Stimulated activated memory B cell treated with anti-CD40 and anti-IgM and Interleukin-4, amounts not matched to agents 10 μg/mL and 1 μg/mL and 100 μg/mL, for 72 hours (primary cell): Measurements from ENCODE around the gene SMYD3.
"Not testable (repeated sequence)": the region's sequence is repeated elsewhere in the genome, so short reads cannot be mapped to it uniquely, and the experiment has no call there.

Experiments
- ATAC-seq: fragments of 150-1000 bp; cut with Tn5 transposase; 2 replicates; pipeline ENCODE4 v1.10.0; 2021
- H3K27ac Mint-ChIP-seq: one replicate; pipeline ENCODE4 v1.8.0; 2022; ENCODE audit warnings: mild to moderate bottlenecking, mixed read lengths
- H3K27me3 Mint-ChIP-seq: one replicate; pipeline ENCODE4 v1.8.0; 2022; ENCODE audit warnings: mixed read lengths
- H3K36me3 Mint-ChIP-seq: one replicate; pipeline ENCODE4 v1.8.0; 2022; ENCODE audit warnings: mixed read lengths
- H3K4me1 Mint-ChIP-seq: one replicate; pipeline ENCODE4 v1.8.0; 2022; ENCODE audit warnings: mixed read lengths
- H3K4me3 Mint-ChIP-seq: one replicate; pipeline ENCODE4 v1.8.0; 2022; ENCODE audit warnings: mild to moderate bottlenecking, moderate library complexity, mixed read lengths
- H3K9me3 Mint-ChIP-seq: one replicate; pipeline ENCODE4 v1.8.0; 2022; ENCODE audit warnings: mixed read lengths

The SMYD3 gene

GRCh38 chr1:246343251-246343650 lies 163.8 kb downstream of the SMYD3 start:
- no peaks in the 10 kb centered on the region for H3K27me3 Mint-ChIP-seq

GRCh38 chr1:246338546-246338945 lies 168.5 kb downstream of the SMYD3 start:
- H3K27ac Mint-ChIP-seq, result no peak overlapping the region
- no peaks in the 10 kb centered on the region for H3K27me3 Mint-ChIP-seq
- no peak overlapping the region for H3K4me3 Mint-ChIP-seq
- peaks cover 10% of the 10 kb centered on the region for H3K36me3 Mint-ChIP-seq
- ATAC-seq, result no peak
- H3K9me3 Mint-ChIP-seq, result no peaks in the 10 kb centered on the region
- peaks cover 15% of the 10 kb centered on the region for H3K4me1 Mint-ChIP-seq

More at GRCh38 chr1:246343251-246343650, 163.8 kb downstream of the SMYD3 start:
- no peak for ATAC-seq
- H3K4me1 Mint-ChIP-seq, result peaks cover 6% of the 10 kb centered on the region
- peaks cover 2% of the 10 kb centered on the region for H3K9me3 Mint-ChIP-seq
- H3K27ac Mint-ChIP-seq, result no peak overlapping the region
- no peak overlapping the region for H3K4me3 Mint-ChIP-seq
- peaks cover 34% of the 10 kb centered on the region for H3K36me3 Mint-ChIP-seq

- Mint-ChIP-seq H3K4me1 (peaks cover 15% of the 10 kb centered on the region), H3K9me3 (no peaks in the 10 kb centered on the region), H3K4me3 (no peak overlapping the region), H3K36me3 (peaks cover 15% of the 10 kb centered on the region), H3K27me3 (no peaks in the 10 kb centered on the region), H3K27ac (no peak overlapping the region)
- ATAC-seq, result no peak
These were observed 169.0 kb downstream of the SMYD3 start for GRCh38 chr1:246338098-246338497.

- Mint-ChIP-seq H3K36me3 (peaks cover 37% of the 10 kb centered on the region), H3K9me3 (no peaks in the 10 kb centered on the region), H3K27ac (no peak overlapping the region), H3K4me3 (no peak overlapping the region), H3K27me3 (no peaks in the 10 kb centered on the region), H3K4me1 (peaks cover 37% of the 10 kb centered on the region)
- ATAC-seq, result no peak
These were observed 171.9 kb downstream of the SMYD3 start for GRCh38 chr1:246335151-246335550.

DNA sequence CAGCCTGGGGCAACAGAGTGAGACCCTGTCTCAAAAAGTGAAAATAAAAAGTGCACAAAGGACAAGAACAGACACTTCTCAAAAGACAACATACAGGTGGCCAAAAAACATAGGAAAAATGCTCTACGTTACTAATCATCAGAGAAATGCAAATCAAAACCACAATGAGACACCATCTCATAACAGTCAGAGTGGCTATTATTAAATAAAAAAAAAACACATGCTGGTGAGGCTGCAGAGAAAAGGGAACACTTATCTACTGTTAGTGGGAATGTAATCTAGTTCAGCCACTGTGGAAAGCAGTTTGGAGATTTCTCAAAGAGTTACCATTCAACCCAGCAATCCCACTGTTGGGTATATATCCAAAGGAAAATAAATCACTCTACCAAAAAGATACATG lies 173.2 kb downstream of the SMYD3 start:
- no peak overlapping the region for H3K27ac Mint-ChIP-seq
- no peaks in the 10 kb centered on the region for H3K9me3 Mint-ChIP-seq
- no peaks in the 10 kb centered on the region for H3K27me3 Mint-ChIP-seq
- ATAC-seq, result no peak
- no peak overlapping the region for H3K4me3 Mint-ChIP-seq
- peaks cover 37% of the 10 kb centered on the region for H3K36me3 Mint-ChIP-seq
- peaks cover 44% of the 10 kb centered on the region for H3K4me1 Mint-ChIP-seq

DNA sequence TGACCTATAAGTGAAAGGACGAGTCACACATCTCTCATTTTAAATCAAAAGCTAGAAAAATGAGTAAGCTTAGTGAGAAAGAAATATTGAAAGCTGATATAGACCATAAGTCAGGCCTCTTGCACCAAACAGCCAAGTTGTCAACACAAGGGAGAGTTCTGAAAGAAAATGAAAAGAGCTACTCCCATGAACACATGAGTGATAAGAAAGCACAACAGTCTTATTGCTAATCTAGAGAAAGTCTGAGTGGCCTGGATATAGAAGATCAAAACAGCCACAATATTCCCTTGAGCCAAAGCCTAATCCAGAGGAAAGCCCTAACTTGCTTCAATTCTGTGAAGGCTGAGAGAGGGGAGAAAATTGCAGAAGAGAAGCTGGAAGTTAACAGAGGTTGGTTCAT lies 175.0 kb downstream of the SMYD3 start:
- ATAC-seq, result no peak
- H3K9me3 Mint-ChIP-seq, result peaks cover 3% of the 10 kb centered on the region
- peaks cover 46% of the 10 kb centered on the region for H3K36me3 Mint-ChIP-seq
- no peak overlapping the region for H3K4me3 Mint-ChIP-seq
- peaks cover 44% of the 10 kb centered on the region for H3K4me1 Mint-ChIP-seq
- peak overlapping the region; percentile 45 for H3K27ac Mint-ChIP-seq
- H3K27me3 Mint-ChIP-seq, result no peaks in the 10 kb centered on the region

DNA sequence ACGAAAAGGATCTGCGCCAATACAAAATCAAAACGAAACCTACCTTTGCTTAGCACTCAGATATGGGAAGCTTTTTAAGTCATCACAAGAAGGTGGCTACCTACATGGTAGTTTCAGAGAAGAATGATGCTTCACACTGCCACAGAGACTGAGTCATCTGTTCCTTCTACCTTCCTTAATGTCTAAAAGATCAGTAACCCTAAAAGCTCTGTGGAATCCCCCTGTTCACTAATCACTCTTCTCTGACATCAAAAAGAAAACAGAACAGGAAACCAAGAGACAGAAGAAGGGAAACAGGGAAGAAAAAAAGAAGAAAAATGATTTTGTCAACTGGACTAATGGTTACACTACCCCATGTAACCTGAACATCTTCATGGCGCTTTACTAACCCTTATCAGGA lies 177.2 kb downstream of the SMYD3 start:
- H3K4me3 Mint-ChIP-seq, result peak overlapping the region; percentile 0
- peaks cover 44% of the 10 kb centered on the region for H3K4me1 Mint-ChIP-seq
- H3K27me3 Mint-ChIP-seq, result no peaks in the 10 kb centered on the region
- H3K9me3 Mint-ChIP-seq, result peaks cover 3% of the 10 kb centered on the region
- H3K27ac Mint-ChIP-seq, result peak overlapping the region; percentile 56
- ATAC-seq, result peak; percentile 99
- peaks cover 52% of the 10 kb centered on the region for H3K36me3 Mint-ChIP-seq

DNA sequence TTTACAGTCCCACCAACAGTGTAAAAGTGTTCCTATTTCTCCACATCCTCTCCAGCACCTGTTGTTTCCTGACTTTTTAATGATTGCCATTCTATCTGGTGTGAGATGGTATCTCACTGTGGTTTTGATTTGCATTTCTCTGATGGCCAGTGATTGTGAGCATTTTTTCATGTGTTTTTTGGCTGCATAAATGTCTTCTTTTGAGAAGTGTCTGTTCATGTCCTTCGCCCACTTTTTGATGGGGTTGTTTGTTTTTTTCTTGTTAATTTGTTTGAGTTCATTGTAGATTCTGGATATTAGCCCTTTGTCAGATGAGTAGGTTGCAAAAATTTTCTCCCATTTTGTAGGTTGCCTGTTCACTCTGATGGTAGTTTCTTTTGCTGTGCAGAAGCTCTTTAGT lies 177.8 kb downstream of the SMYD3 start:
- H3K36me3 Mint-ChIP-seq, result peaks cover 49% of the 10 kb centered on the region
- ATAC-seq, H3K4me3 Mint-ChIP-seq, H3K9me3 Mint-ChIP-seq, H3K27me3 Mint-ChIP-seq: not testable (repeated sequence)
- H3K27ac Mint-ChIP-seq, result peak overlapping the region; percentile 56
- peaks cover 42% of the 10 kb centered on the region for H3K4me1 Mint-ChIP-seq

DNA sequence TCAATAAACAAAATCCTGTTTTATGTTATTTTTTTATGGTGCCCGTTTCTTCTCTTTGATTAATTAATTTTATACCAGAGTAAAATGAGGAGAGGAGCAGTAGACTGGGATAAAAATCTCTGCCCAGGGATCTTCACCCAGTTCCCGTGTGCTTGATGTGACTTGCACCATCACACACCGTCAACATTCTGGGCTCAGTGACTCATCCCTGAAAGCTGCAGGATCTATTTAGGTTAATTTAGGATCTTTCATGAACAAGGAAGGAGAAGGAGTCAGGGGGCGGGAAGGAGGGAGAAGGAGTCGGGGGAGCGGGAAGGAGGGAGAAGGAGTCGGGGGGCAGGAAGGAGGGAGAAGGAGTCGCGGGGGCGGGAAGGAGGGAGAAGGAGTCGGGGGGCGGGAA lies 182.4 kb downstream of the SMYD3 start:
- Mint-ChIP-seq H3K27me3 (no peaks in the 10 kb centered on the region), H3K9me3 (peaks cover 3% of the 10 kb centered on the region), H3K36me3 (peaks cover 15% of the 10 kb centered on the region), H3K4me1 (peaks cover 2% of the 10 kb centered on the region), H3K27ac (no peak overlapping the region), H3K4me3 (no peak overlapping the region)
- no peak for ATAC-seq

DNA sequence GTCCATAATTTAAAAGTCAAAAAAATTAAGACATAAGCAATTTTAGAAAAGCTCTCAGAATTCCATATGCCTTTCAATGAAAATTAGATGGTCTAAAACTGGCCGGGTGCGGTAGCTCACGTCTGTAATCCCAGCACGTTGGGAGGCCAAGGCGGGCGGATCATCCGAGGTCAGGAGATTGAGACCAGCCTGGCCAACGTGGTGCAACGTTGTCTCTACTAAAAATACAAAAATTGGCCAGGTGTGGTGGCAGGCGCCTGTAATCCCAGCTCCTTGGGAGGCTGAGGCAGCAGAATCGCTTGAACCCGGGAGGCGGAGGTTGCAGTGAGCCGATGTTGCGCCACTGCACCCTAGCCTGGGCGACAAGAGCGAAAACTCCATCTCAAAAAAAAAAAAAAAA lies 183.0 kb downstream of the SMYD3 start:
- ATAC-seq, H3K9me3 Mint-ChIP-seq, H3K27me3 Mint-ChIP-seq, H3K4me3 Mint-ChIP-seq, H3K4me1 Mint-ChIP-seq, H3K27ac Mint-ChIP-seq: not testable (repeated sequence)
- peaks cover 15% of the 10 kb centered on the region for H3K36me3 Mint-ChIP-seq

DNA sequence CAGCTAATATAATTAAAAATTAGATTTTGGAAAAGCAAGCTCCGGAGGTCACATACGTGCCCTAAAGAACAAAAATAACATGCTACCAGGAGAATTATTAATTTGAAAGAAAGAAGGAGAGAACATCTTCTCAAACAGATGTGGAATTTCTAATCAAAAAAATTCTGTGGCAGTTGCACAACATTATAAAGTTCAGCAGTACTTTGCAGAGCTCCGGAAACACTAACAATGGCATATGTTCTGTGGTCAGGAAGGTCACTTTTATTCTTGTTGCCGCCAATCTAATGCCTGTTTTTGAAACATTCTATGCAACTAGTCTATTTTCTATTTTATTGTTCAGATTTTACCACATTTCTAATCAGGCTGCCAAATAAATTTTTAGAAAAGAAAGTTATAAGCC lies 186.8 kb downstream of the SMYD3 start:
- H3K4me1 Mint-ChIP-seq, result no peaks in the 10 kb centered on the region
- no peak overlapping the region for H3K4me3 Mint-ChIP-seq
- ATAC-seq, result no peak
- no peaks in the 10 kb centered on the region for H3K36me3 Mint-ChIP-seq
- H3K27ac Mint-ChIP-seq, result no peak overlapping the region
- no peaks in the 10 kb centered on the region for H3K9me3 Mint-ChIP-seq
- H3K27me3 Mint-ChIP-seq, result no peaks in the 10 kb centered on the region

GRCh38 chr1:246319083-246319714 lies 187.9 kb downstream of the SMYD3 start:
- no peak overlapping the region for H3K4me3 Mint-ChIP-seq
- H3K36me3 Mint-ChIP-seq, result no peaks in the 10 kb centered on the region
- no peak overlapping the region for H3K27ac Mint-ChIP-seq
- no peak for ATAC-seq
- no peaks in the 10 kb centered on the region for H3K9me3 Mint-ChIP-seq
- H3K27me3 Mint-ChIP-seq, result no peaks in the 10 kb centered on the region
- H3K4me1 Mint-ChIP-seq, result no peaks in the 10 kb centered on the region

DNA sequence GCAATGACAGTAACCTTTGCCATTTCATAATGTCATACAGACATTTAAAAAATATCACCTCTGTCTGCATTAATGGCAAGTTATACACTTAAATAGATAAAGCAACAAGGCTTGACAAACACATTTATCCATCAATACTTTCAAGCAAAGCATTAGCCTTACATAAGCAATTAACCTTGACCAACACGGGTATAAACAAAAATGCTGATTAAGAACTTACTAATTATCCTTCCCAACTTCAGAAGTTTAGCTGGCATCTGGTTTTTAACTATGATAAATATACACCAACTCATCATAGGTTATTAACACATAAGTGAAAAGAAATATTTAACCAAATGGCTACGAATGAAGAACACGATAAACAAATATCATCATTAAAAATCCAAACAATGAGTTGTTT lies 188.5 kb downstream of the SMYD3 start:
- no peaks in the 10 kb centered on the region for H3K4me1 Mint-ChIP-seq
- no peak for ATAC-seq
- no peak overlapping the region for H3K27ac Mint-ChIP-seq
- no peaks in the 10 kb centered on the region for H3K36me3 Mint-ChIP-seq
- H3K9me3 Mint-ChIP-seq, result no peaks in the 10 kb centered on the region
- H3K27me3 Mint-ChIP-seq, result no peaks in the 10 kb centered on the region
- H3K4me3 Mint-ChIP-seq, result no peak overlapping the region

- no peak for ATAC-seq
- H3K4me1 Mint-ChIP-seq, result no peaks in the 10 kb centered on the region
- H3K4me3 Mint-ChIP-seq, result no peak overlapping the region
- H3K36me3 Mint-ChIP-seq, result peaks cover 4% of the 10 kb centered on the region
- no peaks in the 10 kb centered on the region for H3K27me3 Mint-ChIP-seq
- H3K27ac Mint-ChIP-seq, result no peak overlapping the region
- no peaks in the 10 kb centered on the region for H3K9me3 Mint-ChIP-seq
These were observed 189.1 kb downstream of the SMYD3 start for GRCh38 chr1:246318036-246318359.

DNA sequence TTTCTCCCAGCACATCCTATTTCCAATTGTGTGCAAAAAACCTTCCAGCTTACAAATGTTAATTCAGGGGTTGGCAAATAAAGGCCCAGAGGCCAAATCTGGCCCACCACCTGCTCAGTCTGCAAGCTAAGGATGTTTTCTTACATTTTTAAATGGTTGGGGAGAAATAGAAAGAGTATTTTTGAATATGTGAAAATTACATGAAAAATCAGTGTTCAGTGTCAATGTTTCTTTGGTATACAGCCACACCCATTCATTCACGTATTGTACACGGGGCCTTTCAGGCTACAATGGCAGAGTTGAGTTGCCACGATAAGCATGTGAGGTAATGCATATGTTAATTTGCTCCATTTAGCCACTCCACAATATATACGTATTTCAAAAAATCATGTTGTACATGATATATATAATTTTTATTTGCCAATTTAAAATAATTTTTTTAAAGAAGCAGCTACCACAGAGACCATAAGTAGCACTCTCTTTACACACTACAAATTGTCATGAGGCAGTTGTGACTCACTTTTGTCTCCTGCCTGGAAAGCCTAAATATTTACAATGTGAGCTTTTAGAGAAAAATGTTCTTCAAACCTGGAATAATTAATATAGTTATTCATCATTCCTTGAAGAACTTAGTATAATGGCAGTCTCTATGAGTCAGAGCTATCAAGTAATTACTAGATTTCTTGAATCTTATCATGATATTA lies 189.6 kb downstream of the SMYD3 start:
- H3K4me3 Mint-ChIP-seq, result no peak overlapping the region
- H3K27ac Mint-ChIP-seq, result no peak overlapping the region
- H3K9me3 Mint-ChIP-seq, result no peaks in the 10 kb centered on the region
- H3K36me3 Mint-ChIP-seq, result peaks cover 9% of the 10 kb centered on the region
- no peaks in the 10 kb centered on the region for H3K4me1 Mint-ChIP-seq
- no peaks in the 10 kb centered on the region for H3K27me3 Mint-ChIP-seq
- no peak for ATAC-seq

- no peaks in the 10 kb centered on the region for H3K4me1 Mint-ChIP-seq
- no peak for ATAC-seq
- no peak overlapping the region for H3K27ac Mint-ChIP-seq
- H3K4me3 Mint-ChIP-seq, result no peak overlapping the region
- no peaks in the 10 kb centered on the region for H3K9me3 Mint-ChIP-seq
- H3K36me3 Mint-ChIP-seq, result peaks cover 38% of the 10 kb centered on the region
- H3K27me3 Mint-ChIP-seq, result no peaks in the 10 kb centered on the region
These were observed 195.6 kb downstream of the SMYD3 start for GRCh38 chr1:246311461-246311860.
